HEK293T (cell line): ENCODE data around the gene STARD9.
"Not testable (repeated sequence)": the region's sequence is repeated elsewhere in the genome, so short reads cannot be mapped to it uniquely, and the experiment has no call there.

Experiments used
- CTCF ChIA-PET: fragments of 350-600 bp; formaldehyde crosslinking; extraction: SDS; loops from one replicate; lab custom pipeline; 2021; ENCODE audit warnings: antibody characterized with exemption, inconsistent platforms; lab: Yijun Ruan, JAX
- POLR2A ChIA-PET: fragments of 350-600 bp; formaldehyde crosslinking; extraction: SDS; loops from one replicate; lab custom pipeline; 2020; ENCODE audit warnings: antibody characterized with exemption, inconsistent platforms; lab: Yijun Ruan, JAX
- DNase-seq: peaks from one replicate; pipeline ENCODE4 v3.0.0; 2012; ENCODE audit warnings: mixed read lengths; ENCODE audit errors: extremely low spot score
- ARNT ChIP-seq: fragments of 450-650 bp; IDR thresholded peaks from 2 replicates; pipeline ENCODE4 v1.6.1; 2017; ENCODE audit warnings: mild to moderate bottlenecking
- BHLHE40 ChIP-seq: fragments of 450-650 bp; IDR thresholded peaks from 2 replicates; pipeline ENCODE4 v1.6.1; 2016; ENCODE audit warnings: mild to moderate bottlenecking, moderate library complexity, borderline replicate concordance
- CTBP1 ChIP-seq: fragments of 450-650 bp; IDR thresholded peaks from 2 replicates; pipeline ENCODE4 v1.6.1; 2016; ENCODE audit warnings: borderline replicate concordance
- ELF4 ChIP-seq: fragments of 450-650 bp; IDR thresholded peaks from 2 replicates; pipeline ENCODE4 v1.6.1; 2017; ENCODE audit warnings: antibody characterized with exemption
- FOXA1 ChIP-seq: fragments of 450-650 bp; IDR thresholded peaks from 2 replicates; pipeline ENCODE4 v1.6.1; 2016; ENCODE audit warnings: mild to moderate bottlenecking
- FOXK2 ChIP-seq: fragments of 450-650 bp; IDR thresholded peaks from 2 replicates; pipeline ENCODE4 v1.6.1; 2016; ENCODE audit warnings: mild to moderate bottlenecking
- FOXM1 ChIP-seq: fragments of 450-650 bp; IDR thresholded peaks from 2 replicates; pipeline ENCODE4 v1.6.1; 2017; ENCODE audit warnings: mild to moderate bottlenecking, borderline replicate concordance
- HDGF ChIP-seq: fragments of 450-650 bp; IDR thresholded peaks from 2 replicates; pipeline ENCODE4 v1.6.1; 2017; ENCODE audit warnings: antibody characterized with exemption, borderline replicate concordance
- L3MBTL2 ChIP-seq: fragments of 450-650 bp; conservative IDR thresholded peaks from 2 replicates; pipeline ENCODE4 v1.6.1; 2016; ENCODE audit warnings: mild to moderate bottlenecking
- LEF1 ChIP-seq: fragments of 450-650 bp; IDR thresholded peaks from 2 replicates; pipeline ENCODE4 v1.6.1; 2017; ENCODE audit warnings: mild to moderate bottlenecking, borderline replicate concordance
- NFRKB ChIP-seq: fragments of 450-650 bp; IDR thresholded peaks from 2 replicates; pipeline ENCODE4 v1.6.1; 2016; ENCODE audit warnings: mild to moderate bottlenecking, moderate library complexity
- SP1 ChIP-seq: fragments of 450-650 bp; IDR thresholded peaks from 2 replicates; pipeline ENCODE4 v1.6.1; 2017
- SUZ12 ChIP-seq: fragments of 450-650 bp; IDR thresholded peaks from 2 replicates; pipeline ENCODE4 v1.6.1; 2016; ENCODE audit warnings: mild to moderate bottlenecking
- TARDBP ChIP-seq: fragments of 450-650 bp; IDR thresholded peaks from 2 replicates; pipeline ENCODE4 v1.6.1; 2016
- ZNF384 ChIP-seq: fragments of 450-650 bp; IDR thresholded peaks from 2 replicates; pipeline ENCODE4 v1.6.1; 2016
- TF ChIP-seq, protein P1 (sequence below): fragments of 450-650 bp; IDR thresholded peaks from 2 replicates; pipeline ENCODE4 v1.6.1; 2016

Gene STARD9

DNA sequence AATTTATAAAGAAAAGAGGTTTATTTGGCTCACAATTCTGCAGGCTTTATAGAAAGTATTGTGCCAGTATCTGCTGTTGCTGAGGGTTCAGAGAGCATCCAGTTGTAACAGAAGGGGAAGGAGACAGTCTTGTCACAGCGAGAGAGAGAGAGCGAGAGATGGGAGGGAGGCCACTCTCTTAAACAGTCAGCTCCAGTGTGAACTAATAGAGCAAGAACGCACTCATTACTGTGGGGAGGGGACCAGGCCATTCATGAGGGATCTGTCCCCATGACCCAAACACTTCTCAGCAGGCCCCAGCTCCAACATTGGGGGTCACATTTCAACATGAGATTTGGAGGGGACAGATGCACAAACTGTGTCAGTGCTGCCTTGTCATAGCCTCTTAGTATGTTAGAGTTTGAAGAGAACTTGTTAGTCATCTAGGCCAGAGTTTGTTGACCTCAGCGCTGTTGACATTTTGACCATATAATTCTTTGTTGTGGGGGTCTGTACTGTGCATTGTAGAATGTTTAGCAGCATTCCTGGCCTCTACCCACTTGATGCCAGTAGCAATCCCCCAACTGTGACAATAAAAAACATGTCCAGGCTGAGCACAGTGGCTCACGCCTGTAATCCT is 15.3 kb downstream of the STARD9 start:
- CTCF ChIA-PET: no interaction called here
- POLR2A ChIA-PET: interaction anchor here (1.0 kb wide), 1 partner anchor 26 kb away, joined by 3 read pairs; no protein-coding TSS in a partner anchor
- no peak for DNase-seq
- TF ChIP-seq NFRKB (no peak), L3MBTL2 (no peak), HDGF (no peak), BHLHE40 (no peak)

DNA sequence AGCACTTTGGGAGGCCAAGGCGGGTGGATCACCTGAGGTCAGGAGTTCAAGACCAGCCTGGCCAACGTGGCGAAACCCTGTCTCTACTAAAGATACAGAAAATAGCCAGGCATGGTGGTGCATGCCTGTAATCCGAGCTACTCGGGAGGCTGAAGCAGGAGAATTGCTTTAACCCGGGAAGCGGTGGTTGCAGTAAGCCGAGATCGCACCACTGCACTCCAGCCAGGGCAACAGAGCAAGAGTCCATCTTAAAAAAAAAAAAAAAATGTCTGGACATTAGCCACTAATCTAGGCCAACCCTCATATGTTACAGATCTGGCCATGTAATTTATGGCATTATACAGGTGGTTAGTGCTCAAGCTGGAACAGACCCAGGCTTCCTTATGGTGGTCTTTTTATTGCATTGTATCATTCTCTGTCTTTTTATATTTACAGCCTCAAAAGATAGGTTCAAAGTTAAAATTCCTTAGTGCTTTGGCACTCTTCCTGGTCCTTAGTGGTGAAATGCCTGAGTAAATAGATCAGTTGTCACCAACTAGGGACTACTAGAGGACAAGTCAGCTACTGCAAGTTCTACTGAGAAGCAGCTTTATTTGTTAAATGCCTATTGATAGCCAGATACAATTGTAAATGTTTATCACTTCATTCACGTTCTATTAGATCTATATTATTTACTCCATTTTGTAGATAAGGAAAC is 16.0 kb downstream of the STARD9 start:
- POLR2A ChIA-PET: interaction anchor here (1.0 kb wide), 1 partner anchor 25 kb away, joined by 3 read pairs; no protein-coding TSS in a partner anchor
- peak; percentile 30 for DNase-seq
- TF ChIP-seq, protein P1, sequence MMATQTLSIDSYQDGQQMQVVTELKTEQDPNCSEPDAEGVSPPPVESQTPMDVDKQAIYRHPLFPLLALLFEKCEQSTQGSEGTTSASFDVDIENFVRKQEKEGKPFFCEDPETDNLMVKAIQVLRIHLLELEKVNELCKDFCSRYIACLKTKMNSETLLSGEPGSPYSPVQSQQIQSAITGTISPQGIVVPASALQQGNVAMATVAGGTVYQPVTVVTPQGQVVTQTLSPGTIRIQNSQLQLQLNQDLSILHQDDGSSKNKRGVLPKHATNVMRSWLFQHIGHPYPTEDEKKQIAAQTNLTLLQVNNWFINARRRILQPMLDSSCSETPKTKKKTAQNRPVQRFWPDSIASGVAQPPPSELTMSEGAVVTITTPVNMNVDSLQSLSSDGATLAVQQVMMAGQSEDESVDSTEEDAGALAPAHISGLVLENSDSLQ: 0 out of 2 replicates have a peak, but pooled peaks have one; percentile 5
- TF ChIP-seq ARNT: no peak
- CTCF ChIA-PET: interaction anchor here (0.5 to 1.2 kb wide), 3 partner anchors 9 to 50 kb away, joined by 3 to 7 read pairs (median 3); no protein-coding TSS in a partner anchor

DNA sequence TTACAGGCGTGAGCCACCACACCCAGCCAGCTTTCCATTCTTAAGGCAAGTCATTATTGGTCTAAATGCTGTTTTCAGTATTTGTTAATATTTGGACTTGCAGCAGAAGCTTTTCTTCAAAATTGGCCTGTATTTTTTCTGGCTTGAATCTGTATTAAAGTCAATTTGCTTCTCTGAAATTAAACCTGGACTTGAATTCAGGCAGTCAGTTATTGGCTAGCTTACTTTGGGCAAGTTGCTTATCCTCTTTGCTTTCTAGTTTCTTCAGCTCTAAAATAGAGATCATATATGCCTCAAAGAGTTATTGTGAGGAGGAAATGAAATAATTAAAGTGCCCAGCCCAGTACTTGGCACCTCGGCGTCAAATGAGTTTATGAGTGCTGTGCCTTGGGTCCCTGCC is 17.3 kb downstream of the STARD9 start:
- ChIA-PET CTCF (no interaction called here), POLR2A (interaction anchor here (0.5 kb wide), 1 partner anchor 1096 kb away, joined by 3 read pairs; no protein-coding TSS in a partner anchor)
- DNase-seq: no peak
- TF ChIP-seq SUZ12 (no peak), L3MBTL2 (no peak)

DNA sequence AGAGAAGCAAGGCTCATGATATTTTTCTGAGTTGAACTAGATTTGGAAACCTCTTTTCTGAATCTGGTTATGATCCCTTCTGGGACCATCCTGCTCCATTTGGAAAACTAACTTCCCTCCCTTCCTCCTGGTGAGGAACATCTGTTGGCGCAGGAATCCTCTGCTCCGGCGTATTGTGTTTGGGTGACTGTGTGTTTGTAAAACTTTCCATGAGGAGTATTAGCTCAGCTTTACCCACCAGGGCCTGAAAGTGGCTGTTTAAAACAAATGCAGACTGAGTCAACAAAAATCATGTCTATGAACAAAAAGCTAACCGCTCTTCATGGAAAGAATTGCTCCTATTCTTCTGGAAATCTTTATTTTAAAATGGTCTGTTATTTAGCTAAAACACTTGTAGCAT is 17.7 kb downstream of the STARD9 start:
- POLR2A ChIA-PET: no interaction called here
- DNase-seq: no peak
- CTCF ChIA-PET: no interaction called here
- TF ChIP-seq ZNF384 (no peak), NFRKB (no peak), ELF4 (no peak), FOXK2 (no peak)

DNA sequence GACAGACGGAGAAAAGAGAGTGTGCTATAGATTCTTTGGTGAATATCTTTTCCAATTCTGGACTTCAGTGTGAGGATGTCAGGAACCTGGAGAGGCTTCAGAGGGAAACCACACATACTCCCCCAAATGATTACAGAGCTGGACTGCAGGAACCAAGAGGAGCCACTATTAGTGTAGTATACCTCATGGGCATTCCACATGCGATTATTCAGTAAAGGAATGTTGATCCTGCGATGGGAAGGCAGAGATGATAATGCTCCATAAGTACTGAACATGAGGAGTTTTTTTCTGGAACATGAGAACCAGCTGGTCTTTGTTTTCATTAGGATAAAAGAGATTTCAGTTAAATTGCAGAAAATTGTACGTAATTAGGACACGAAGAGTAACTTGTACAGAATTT is 18.7 kb downstream of the STARD9 start:
- ChIA-PET POLR2A (no interaction called here), CTCF (no interaction called here)
- no peak for DNase-seq
- TF ChIP-seq FOXM1 (no peak), CTBP1 (no peak), ZNF384 (no peak), FOXK2 (no peak), TARDBP (no peak), NFRKB (no peak), SP1 (no peak), HDGF (no peak), ARNT (no peak), BHLHE40 (no peak), L3MBTL2 (no peak), FOXA1 (no peak), LEF1 (no peak), SUZ12 (no peak), ELF4 (no peak)
- TF ChIP-seq, protein P1: no peak

DNA sequence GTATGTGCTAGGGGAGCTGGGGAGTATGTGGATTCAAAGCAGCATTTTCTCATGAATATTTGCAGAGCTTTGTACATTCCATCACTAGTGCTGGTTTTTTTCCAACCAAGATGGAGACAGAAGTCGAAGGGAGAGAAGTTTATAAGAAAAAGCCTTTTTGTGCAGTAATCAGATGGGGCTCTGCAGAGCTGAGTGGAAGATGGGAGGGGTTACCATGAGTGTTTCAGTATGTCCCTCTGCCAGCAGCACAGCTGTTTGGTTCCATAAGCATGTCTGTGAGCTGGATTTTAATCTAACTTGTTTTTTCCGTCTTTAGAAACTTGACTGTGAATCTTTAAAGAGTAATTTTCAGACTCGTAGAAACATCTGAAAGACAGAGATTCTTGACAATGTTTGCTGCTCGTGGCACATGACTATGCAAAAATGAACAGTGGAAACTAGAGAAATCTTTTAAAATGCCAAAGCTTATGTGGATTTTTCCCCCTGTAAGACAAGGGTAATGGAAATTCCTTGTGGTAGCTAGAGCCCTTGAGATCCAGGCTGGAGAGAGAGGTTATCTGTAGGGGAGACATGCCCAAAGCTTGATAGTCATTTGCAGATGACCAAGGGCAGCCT is 20.3 kb downstream of the STARD9 start:
- CTCF ChIA-PET: no interaction called here
- no peak for TF ChIP-seq L3MBTL2
- TF ChIP-seq FOXK2: no peak
- TF ChIP-seq CTBP1: no peak
- no peak for TF ChIP-seq BHLHE40
- TF ChIP-seq ARNT: no peak
- TF ChIP-seq ZNF384: no peak
- no peak for TF ChIP-seq SP1
- TF ChIP-seq, protein P1: no peak
- no peak for TF ChIP-seq FOXM1
- DNase-seq: no peak
- POLR2A ChIA-PET: no interaction called here

DNA sequence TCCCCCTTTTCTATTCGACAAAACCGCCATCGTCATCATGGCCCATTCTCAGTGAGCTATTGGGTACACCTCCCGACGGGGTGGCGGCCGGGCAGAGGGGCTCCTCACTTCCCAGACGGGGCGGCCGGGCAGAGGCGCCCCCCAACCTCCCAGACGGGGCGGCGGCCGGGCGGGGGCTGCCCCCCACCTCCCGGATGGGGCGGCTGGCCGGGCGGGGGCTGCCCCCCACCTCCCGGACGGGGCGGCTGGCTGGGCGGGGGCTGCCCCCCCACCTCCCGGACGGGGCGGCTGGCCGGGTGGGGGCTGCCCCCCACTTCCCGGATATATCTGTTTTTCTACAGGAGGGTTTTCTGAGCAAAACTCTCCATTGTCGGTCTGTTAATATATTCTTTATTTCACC is 25.9 kb downstream of the STARD9 start:
- POLR2A ChIA-PET, DNase-seq, CTCF ChIA-PET: not testable (repeated sequence)
